DND-41 (cell line): ENCODE results near the gene ZNF428.

Experiments
- EZH2 ChIP-seq: IDR thresholded peaks from 3 replicates; pipeline ENCODE4 v1.6.1; 2012; ENCODE audit warnings: borderline replicate concordance, low read depth, mild to moderate bottlenecking, moderate library complexity, low read length, inconsistent platforms; ENCODE audit not compliant: severe bottlenecking
- TF ChIP-seq, protein P1 (sequence below): IDR thresholded peaks from 2 replicates; pipeline ENCODE4 v1.5.1; 2012; ENCODE audit warnings: borderline replicate concordance, low read length, moderate library complexity, mild to moderate bottlenecking; ENCODE audit not compliant: poor library complexity, severe bottlenecking; ENCODE audit errors: extremely low read depth

DNA sequence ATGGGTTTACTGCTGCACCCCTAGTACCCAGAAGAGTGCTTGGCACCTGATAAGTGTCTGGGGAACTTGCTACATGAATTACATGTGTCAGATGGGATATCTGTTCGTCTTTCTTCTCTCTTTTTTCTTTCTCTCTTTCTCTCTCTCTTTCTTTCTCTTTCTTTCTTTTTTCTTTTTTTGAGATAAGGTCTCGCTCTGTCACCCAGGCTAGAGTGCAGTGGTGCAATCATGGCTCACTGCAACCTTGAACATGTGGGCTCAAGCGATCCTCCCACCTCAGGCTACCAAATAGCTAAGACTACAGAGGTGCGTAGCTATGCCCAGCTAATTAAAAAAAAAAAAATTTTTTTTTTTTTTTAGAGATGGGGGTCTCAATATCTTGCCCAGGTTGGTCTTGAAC lies 14.1 kb upstream of the ZNF428 start:
- TF ChIP-seq, protein P1, sequence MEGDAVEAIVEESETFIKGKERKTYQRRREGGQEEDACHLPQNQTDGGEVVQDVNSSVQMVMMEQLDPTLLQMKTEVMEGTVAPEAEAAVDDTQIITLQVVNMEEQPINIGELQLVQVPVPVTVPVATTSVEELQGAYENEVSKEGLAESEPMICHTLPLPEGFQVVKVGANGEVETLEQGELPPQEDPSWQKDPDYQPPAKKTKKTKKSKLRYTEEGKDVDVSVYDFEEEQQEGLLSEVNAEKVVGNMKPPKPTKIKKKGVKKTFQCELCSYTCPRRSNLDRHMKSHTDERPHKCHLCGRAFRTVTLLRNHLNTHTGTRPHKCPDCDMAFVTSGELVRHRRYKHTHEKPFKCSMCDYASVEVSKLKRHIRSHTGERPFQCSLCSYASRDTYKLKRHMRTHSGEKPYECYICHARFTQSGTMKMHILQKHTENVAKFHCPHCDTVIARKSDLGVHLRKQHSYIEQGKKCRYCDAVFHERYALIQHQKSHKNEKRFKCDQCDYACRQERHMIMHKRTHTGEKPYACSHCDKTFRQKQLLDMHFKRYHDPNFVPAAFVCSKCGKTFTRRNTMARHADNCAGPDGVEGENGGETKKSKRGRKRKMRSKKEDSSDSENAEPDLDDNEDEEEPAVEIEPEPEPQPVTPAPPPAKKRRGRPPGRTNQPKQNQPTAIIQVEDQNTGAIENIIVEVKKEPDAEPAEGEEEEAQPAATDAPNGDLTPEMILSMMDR: no peak
- TF ChIP-seq EZH2: no peak
